ENCODE data around the gene ULBP1.

DNA sequence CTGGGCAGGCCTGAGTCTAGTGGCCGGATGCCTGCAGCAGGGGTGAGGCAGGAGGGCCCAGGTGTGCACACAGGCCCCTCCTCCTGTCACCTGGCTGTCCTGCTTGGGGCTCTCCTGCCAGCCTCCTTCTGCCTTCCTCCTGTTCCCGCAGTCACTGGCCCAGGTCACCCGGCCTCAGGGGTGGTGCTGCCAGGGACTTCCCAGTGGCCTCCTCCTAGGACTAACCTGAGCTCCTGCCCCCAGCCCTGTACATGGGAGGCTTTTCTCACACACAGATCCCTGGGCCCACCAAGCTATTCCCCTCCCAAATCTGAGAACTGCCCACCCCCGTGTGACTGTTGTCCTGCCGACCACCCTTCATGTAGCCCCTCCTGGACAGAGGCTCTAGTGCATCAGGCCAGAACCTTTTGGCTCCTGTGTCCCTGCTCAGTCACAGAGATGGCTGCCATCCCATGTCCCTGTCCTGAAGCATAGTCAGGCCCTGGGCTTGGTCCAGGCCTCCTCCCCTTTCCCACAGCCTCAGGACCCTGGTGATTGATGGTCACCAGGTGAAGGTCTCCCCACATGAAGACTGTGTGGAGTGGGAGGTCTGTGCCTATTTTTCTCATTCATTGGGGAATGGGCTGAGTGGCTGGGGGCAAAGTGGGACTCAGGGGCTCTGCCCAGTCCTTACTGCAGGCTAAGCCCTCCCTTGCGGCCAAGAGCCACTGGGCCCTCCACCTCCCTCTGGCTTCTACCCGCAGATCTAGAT lies 1.1 kb upstream of the ULBP1 start:
- TF ChIP-seq, protein P1, sequence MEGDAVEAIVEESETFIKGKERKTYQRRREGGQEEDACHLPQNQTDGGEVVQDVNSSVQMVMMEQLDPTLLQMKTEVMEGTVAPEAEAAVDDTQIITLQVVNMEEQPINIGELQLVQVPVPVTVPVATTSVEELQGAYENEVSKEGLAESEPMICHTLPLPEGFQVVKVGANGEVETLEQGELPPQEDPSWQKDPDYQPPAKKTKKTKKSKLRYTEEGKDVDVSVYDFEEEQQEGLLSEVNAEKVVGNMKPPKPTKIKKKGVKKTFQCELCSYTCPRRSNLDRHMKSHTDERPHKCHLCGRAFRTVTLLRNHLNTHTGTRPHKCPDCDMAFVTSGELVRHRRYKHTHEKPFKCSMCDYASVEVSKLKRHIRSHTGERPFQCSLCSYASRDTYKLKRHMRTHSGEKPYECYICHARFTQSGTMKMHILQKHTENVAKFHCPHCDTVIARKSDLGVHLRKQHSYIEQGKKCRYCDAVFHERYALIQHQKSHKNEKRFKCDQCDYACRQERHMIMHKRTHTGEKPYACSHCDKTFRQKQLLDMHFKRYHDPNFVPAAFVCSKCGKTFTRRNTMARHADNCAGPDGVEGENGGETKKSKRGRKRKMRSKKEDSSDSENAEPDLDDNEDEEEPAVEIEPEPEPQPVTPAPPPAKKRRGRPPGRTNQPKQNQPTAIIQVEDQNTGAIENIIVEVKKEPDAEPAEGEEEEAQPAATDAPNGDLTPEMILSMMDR (IDR thresholded peaks at IDR 0.05; ENCODE audit: low read length), result no peak
- TF ChIP-seq EZH2 (IDR thresholded peaks at IDR 0.05; ENCODE audit: borderline replicate concordance, low read length), result no peak

All from OCI-LY1 (cell line).